ENCODE results near the gene GINS2. TPM values are rescaled to one million over a fixed set of nuclear protein-coding genes. Genes with fewer than 3 reads are reported as not detected.
A peak's percentile ranks its signal among the peaks of the same experiment; 100 is the strongest.

Gene GINS2
- total RNA-seq, 1 experiment from 2014 or later: 38.0 TPM

GRCh38 chr16:85698935-85699558 is 10.3 kb upstream of the GINS2 start:
- no peak overlapping the region for H3K27ac Mint-ChIP-seq
- POLR2A ChIA-PET: interaction anchor here (0.6 to 1.1 kb wide), 2 partner anchors 9 to 12 kb away, joined by 3 to 5 read pairs; no protein-coding TSS in a partner anchor
- ATAC-seq (peak; percentile 81), DNase-seq (ENCODE audit: low spot score) (peak; percentile 66)
- 0 out of 2 replicates have a peak, but pooled peaks cover 6% of the 10 kb centered on the region for H3K4me1 Mint-ChIP-seq
- no peaks in the 10 kb centered on the region for H3K9me3 Mint-ChIP-seq
- H3K27me3 Mint-ChIP-seq (ENCODE audit: low read depth): peaks cover 4% of the 10 kb centered on the region
- no peaks in the 10 kb centered on the region for H3K36me3 Mint-ChIP-seq
- CTCF ChIA-PET: interaction anchor here (0.6 to 2.4 kb wide), 6 partner anchors 9 to 56 kb away, joined by 3 to 14 read pairs (median 10); partner anchors contain the start of gene GINS2
- H3K4me3 Mint-ChIP-seq: no peak overlapping the region
- TF ChIP-seq KAT7 (CRISPR knock-in tag; IDR thresholded peaks at IDR 0.05; ENCODE audit: borderline replicate concordance): no peak
- no peak for TF ChIP-seq IRF2 (CRISPR knock-in tag; IDR thresholded peaks at IDR 0.05; ENCODE audit: borderline replicate concordance, low read depth)
- no peak for TF ChIP-seq GTF2I (CRISPR knock-in tag; conservative IDR thresholded peaks at IDR 0.05)
- TF ChIP-seq TP53 (CRISPR knock-in tag; IDR thresholded peaks at IDR 0.05): no peak
- TF ChIP-seq ZBTB43 (CRISPR knock-in tag; IDR thresholded peaks at IDR 0.05): no peak
- TF ChIP-seq AR (CRISPR knock-in tag; IDR thresholded peaks at IDR 0.05): no peak
- no peak for TF ChIP-seq ZNF219 (CRISPR knock-in tag; IDR thresholded peaks at IDR 0.05; ENCODE audit: borderline replicate concordance)
- no peak for TF ChIP-seq ZNF671 (CRISPR knock-in tag; IDR thresholded peaks at IDR 0.05)
- no peak for TF ChIP-seq CREB1 (CRISPR knock-in tag; IDR thresholded peaks at IDR 0.05)
- no peak for TF ChIP-seq OVOL2 (CRISPR knock-in tag; IDR thresholded peaks at IDR 0.05; ENCODE audit: borderline replicate concordance)
- TF ChIP-seq ZNF416 (CRISPR knock-in tag; IDR thresholded peaks at IDR 0.05): no peak
- no peak for TF ChIP-seq HMGXB4 (CRISPR knock-in tag; IDR thresholded peaks at IDR 0.05)
- no peak for TF ChIP-seq ESRRA (CRISPR knock-in tag; IDR thresholded peaks at IDR 0.05; ENCODE audit: borderline replicate concordance)
- TF ChIP-seq ARID4B (CRISPR knock-in tag; IDR thresholded peaks at IDR 0.05; ENCODE audit: borderline replicate concordance): no peak
- no peak for TF ChIP-seq ZNF396 (CRISPR knock-in tag; IDR thresholded peaks at IDR 0.05; ENCODE audit: borderline replicate concordance)
- no peak for TF ChIP-seq TEAD1 (CRISPR knock-in tag; IDR thresholded peaks at IDR 0.05)
- TF ChIP-seq ZNF138 (CRISPR knock-in tag; conservative IDR thresholded peaks at IDR 0.05): no peak
- TF ChIP-seq ZMAT4 (CRISPR knock-in tag; IDR thresholded peaks at IDR 0.05): no peak
- TF ChIP-seq SP1 (CRISPR knock-in tag; conservative IDR thresholded peaks at IDR 0.05): no peak
